HepG2 (cell line): ENCODE results near the gene SOWAHA. TPM values are rescaled to one million over a fixed set of nuclear protein-coding genes. Genes with fewer than 3 reads are reported as not detected.
"Not testable (repeated sequence)": the region's sequence is repeated elsewhere in the genome, so short reads cannot be mapped to it uniquely, and the experiment has no call there.

ENCODE experiments used
- ATAC-seq: fragments of 200-7000 bp; cut with Tn5 transposase; 3 replicates; pipeline ENCODE4 v1.9.1; 2020; ENCODE audit warnings: mild to moderate bottlenecking, moderate library complexity
- BruUV-seq: library from RNA; stranded (reverse); fragments of 400-500 nt; replicated peaks from 2 replicates; lab custom pipeline; 2021; lab: Mats Ljungman, UMichigan
- CTCF ChIA-PET: fragments of 300-600 bp; formaldehyde crosslinking; extraction: SDS; loops from one replicate; lab custom pipeline; 2021; ENCODE audit warnings: low total read pairs, inconsistent platforms, low intra/inter-chr PET ratio; lab: Yijun Ruan, JAX
- POLR2A ChIA-PET: fragments of 350-600 bp; sonication (Branson Sonifier 250); formaldehyde crosslinking; loops from one replicate; lab custom pipeline; 2020; ENCODE audit warnings: antibody characterized with exemption, inconsistent platforms; lab: Yijun Ruan, JAX
- DNase-seq: peaks from one replicate; pipeline ENCODE4 v3.0.0-alpha.2; 2015; ENCODE audit warnings: low spot score
- FAIRE-seq: peaks from 3 replicates; lab custom pipeline; 2011; peaks lifted over from hg19 to GRCh38; lab: Jason Lieb, UNC
- H2AFZ ChIP-seq: one replicate; pipeline ENCODE4 v1.6.1; 2011; ENCODE audit warnings: low read length, inconsistent platforms
- H3K27ac ChIP-seq: fragments of 300-600 bp; 3 replicates; pipeline ENCODE4 v1.8.0; 2011; ENCODE audit warnings: mixed run types, mild to moderate bottlenecking, mixed read lengths, low read length, inconsistent platforms; ENCODE audit not compliant: insufficient read depth; ENCODE audit errors: extremely low read length
- H3K27me3 ChIP-seq, 2 experiments: fragments of 200-600 bp in 1 of 2; 2 replicates in 1 of 2; 3 replicates in 1 of 2; pipeline versions ENCODE4 v1.6.0 to v1.8.0; 2011; ENCODE audit warnings: low read length in 2 of 2, mild to moderate bottlenecking in 2 of 2, moderate library complexity in 2 of 2, inconsistent platforms in 1 of 2; ENCODE audit not compliant: insufficient read depth in 2 of 2, control insufficient read depth in 1 of 2
- H3K36me3 ChIP-seq, 2 experiments: fragments of 200-600 bp in 1 of 2; replicated peaks in 1 of 2; 2 replicates in 1 of 2; 3 replicates in 1 of 2; pipeline versions ENCODE4 v1.5.1 to v1.8.0; 2011; ENCODE audit warnings: low read length in 2 of 2, inconsistent platforms in 1 of 2; ENCODE audit not compliant: insufficient read depth in 2 of 2, control insufficient read depth in 1 of 2
- H3K4me1 ChIP-seq: 2 replicates; pipeline ENCODE4 v1.5.1; 2012; ENCODE audit warnings: low read length, inconsistent platforms; ENCODE audit not compliant: insufficient read depth
- H3K4me2 ChIP-seq: 2 replicates; pipeline ENCODE4 v1.6.0; 2011; ENCODE audit warnings: low read depth, low read length, inconsistent platforms
- H3K4me3 ChIP-seq, 3 experiments: fragments of 200-600 bp in 1 of 3; sonication (generic), shearing (Covaris generic) in 1 of 3; replicated peaks in 1 of 3; 2 replicates each; pipeline ENCODE4 v1.5.1; 2011 to 2016; ENCODE audit warnings: low read length in 3 of 3, inconsistent platforms in 2 of 3, low read depth in 2 of 3, mild to moderate bottlenecking in 2 of 3, control low read depth in 1 of 3, mixed read lengths in 1 of 3; ENCODE audit not compliant: insufficient read depth in 1 of 3
- H3K79me2 ChIP-seq: one replicate; pipeline ENCODE4 v1.6.1; 2011; ENCODE audit warnings: low read length, inconsistent platforms; ENCODE audit not compliant: insufficient read depth
- H3K9ac ChIP-seq: 2 replicates; pipeline ENCODE4 v1.6.0; 2011; ENCODE audit warnings: mild to moderate bottlenecking, low read depth, low read length, inconsistent platforms; ENCODE audit not compliant: insufficient read depth
- H3K9me3 ChIP-seq: 2 replicates; pipeline ENCODE4 v1.5.1; 2012; ENCODE audit warnings: mild to moderate bottlenecking, low read length
- H4K20me1 ChIP-seq: 2 replicates; pipeline ENCODE4 v1.6.0; 2011; ENCODE audit warnings: inconsistent platforms, mild to moderate bottlenecking, low read length, moderate library complexity; ENCODE audit not compliant: insufficient read depth
- ADNP ChIP-seq: sonication (generic); formaldehyde crosslinking; IDR thresholded peaks from 2 replicates; pipeline ENCODE4 v1.4.0; 2020; ENCODE audit warnings: missing genetic modification reagents
- BCL3 ChIP-seq: sonication (generic); formaldehyde crosslinking; IDR thresholded peaks from 2 replicates; pipeline ENCODE4 v1.5.1; 2020; ENCODE audit warnings: mild to moderate bottlenecking, missing genetic modification reagents, moderate library complexity
- CBX1 ChIP-seq: IDR thresholded peaks from one replicate; pipeline ENCODE4 v1.6.1; 2016; ENCODE audit warnings: antibody characterized with exemption, low read depth
- DPF2 ChIP-seq: sonication (generic); formaldehyde crosslinking; IDR thresholded peaks from 2 replicates; pipeline ENCODE4 v1.4.0; 2020; ENCODE audit warnings: mild to moderate bottlenecking, low read depth, missing genetic modification reagents, borderline replicate concordance
- HDAC1 ChIP-seq: sonication (generic); formaldehyde crosslinking; IDR thresholded peaks from 2 replicates; pipeline ENCODE4 v1.5.1; 2020; ENCODE audit warnings: mild to moderate bottlenecking, missing genetic modification reagents
- KMT2A ChIP-seq: sonication (generic); formaldehyde crosslinking; IDR thresholded peaks from 2 replicates; pipeline ENCODE4 v1.4.0; 2020; ENCODE audit warnings: missing genetic modification reagents
- PHF20 ChIP-seq: sonication (generic); formaldehyde crosslinking; IDR thresholded peaks from 2 replicates; pipeline ENCODE4 v1.5.0; 2020; ENCODE audit warnings: mild to moderate bottlenecking, missing genetic modification reagents
- YEATS4 ChIP-seq: sonication (generic); formaldehyde crosslinking; IDR thresholded peaks from 2 replicates; pipeline ENCODE4 v1.4.0; 2020; ENCODE audit warnings: missing genetic modification reagents, borderline replicate concordance
- ZFY ChIP-seq: sonication (generic); formaldehyde crosslinking; IDR thresholded peaks from 2 replicates; pipeline ENCODE4 v1.4.0; 2020; ENCODE audit warnings: missing genetic modification reagents
- ZNF235 ChIP-seq: sonication (generic); formaldehyde crosslinking; IDR thresholded peaks from 2 replicates; pipeline ENCODE4 v1.8.1; 2023; ENCODE audit warnings: mild to moderate bottlenecking, missing genetic modification reagents, borderline replicate concordance
- ZNF350 ChIP-seq: sonication (generic); formaldehyde crosslinking; IDR thresholded peaks from 2 replicates; pipeline ENCODE4 v1.4.0; 2020; ENCODE audit warnings: mild to moderate bottlenecking, low read depth, missing genetic modification reagents, borderline replicate concordance
- ZNF670 ChIP-seq: sonication (generic); formaldehyde crosslinking; IDR thresholded peaks from 2 replicates; pipeline ENCODE4 v1.8.0; 2022; ENCODE audit warnings: mild to moderate bottlenecking, missing genetic modification reagents, borderline replicate concordance
- ZNF775 ChIP-seq: sonication (generic); formaldehyde crosslinking; IDR thresholded peaks from 2 replicates; pipeline ENCODE4 v1.4.0; 2020; ENCODE audit warnings: missing genetic modification reagents, mild to moderate bottlenecking, moderate library complexity, borderline replicate concordance
- WGBS: methylation state at CpG from one replicate; pipeline ENCODE4 v1.1.6; 2017; ENCODE audit warnings: low lambda C conversion rate; 5-methylcytosine and 5-hydroxymethylcytosine counted together
- in situ Hi-C: cut with HindIII; loops from 2 replicates; pipeline ENCODE4 v1.10.0; 2017; ENCODE audit warnings: low pct_unique_long_range_greater_than_20kb; ENCODE audit not compliant: extremely low pct_ligation_motif_present
- intact Hi-C: fragments of 100-400 bp; cut with micrococcal nuclease; formaldehyde crosslinking; loops from one replicate; pipeline ENCODE4 v1.10.0; 2022; ENCODE audit not compliant: unreplicated experiment
- polyA plus RNA-seq, 8 experiments: library from polyadenylated mRNA; depleted of rRNA in 3 of 8; stranded (reverse) in 7 of 8; unstranded in 1 of 8; fragments of >200 nt; fragmentation: Illumina TruSeq in 4 of 8; extraction: Trizol in 4 of 8; gene quantifications; 2 replicates each; pipeline versions ENCODE4 v1.2.1 to v1.2.3, GENCODE V29; 2011 to 2016; ENCODE audit warnings: low read depth in 4 of 8, missing spikeins in 1 of 8, mixed read lengths in 1 of 8; ENCODE audit not compliant: insufficient read depth in 1 of 8
- total RNA-seq, 5 experiments: library from RNA; depleted of rRNA; stranded (reverse); fragments of >200 nt; fragmentation: Illumina TruSeq; extraction: Trizol; gene quantifications; 2 replicates each; pipeline ENCODE4 v1.2.3, GENCODE V29; 2016; ENCODE audit warnings: low read depth in 1 of 5
- TF ChIP-seq, protein P1 (sequence below): sonication (generic); formaldehyde crosslinking; IDR thresholded peaks from one replicate; pipeline ENCODE4 v1.5.1; 2020; ENCODE audit warnings: mild to moderate bottlenecking, missing genetic modification reagents; ENCODE audit errors: not compliant biosample characterization

Gene SOWAHA
- total and polyA plus RNA-seq, 2 of the 13 experiments (the other 11 are each of a cell fraction or from before 2014, with no cell fraction given): 0.95 to 1.9 TPM

DNA sequence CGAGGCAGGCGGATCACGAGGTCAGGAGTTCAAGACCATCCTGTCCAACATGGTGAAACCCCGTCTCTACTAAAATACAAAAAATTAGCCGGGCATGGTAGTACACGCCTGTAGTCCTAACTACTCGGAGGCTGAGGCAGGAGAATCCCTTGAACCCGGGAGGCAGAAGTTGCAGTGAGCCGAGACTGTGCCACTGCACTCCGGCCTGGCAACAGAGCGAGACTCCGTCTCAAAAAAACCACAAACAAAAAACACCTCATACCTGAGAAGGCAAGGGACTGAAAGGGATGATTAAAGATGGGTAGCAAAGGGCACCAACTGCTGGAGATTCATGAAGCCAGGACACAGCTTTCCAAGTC lies 6.3 kb upstream of the SOWAHA start:
- ATAC-seq, DNase-seq, H3K36me3 ChIP-seq, H3K27me3 ChIP-seq, H2AFZ ChIP-seq, H4K20me1 ChIP-seq, FAIRE-seq, H3K9me3 ChIP-seq, in situ Hi-C loops: not testable (repeated sequence)
- ChIA-PET CTCF (interaction anchor here (0.8 to 2.6 kb wide), 3 partner anchors 13 to 76 kb away, joined by 4 to 54 read pairs (median 4); no protein-coding TSS in a partner anchor), POLR2A (interaction anchor here (0.8 to 5.8 kb wide), 24 partner anchors 8 to 245 kb away, joined by 3 to 176 read pairs (median 8); partner anchors contain the start of genes GDF9, HSPA4, IL4 and KIF3A)
- Histone ChIP-seq H3K9ac (peak overlapping the region; percentile 99), H3K27ac (peak overlapping the region; percentile 100), H3K4me1 (peaks cover 58% of the 10 kb centered on the region), H3K4me3 (peak overlapping the region; percentile 64 to 85 (median 82)), H3K4me2 (peak overlapping the region; percentile 99), H3K79me2 (peaks cover 12% of the 10 kb centered on the region)
- under 1% methylated on average over 12 of the region's 12 CpGs for WGBS
- intact Hi-C loops: loop anchor here (1.0 to 2.0 kb wide), 5 partner anchors 14 to 69 kb away; partner anchors contain the start of genes GDF9, KIF3A, SEPTIN8 and UQCRQ
- BruUV-seq: TSS peak; percentile 59
- TF ChIP-seq ADNP (CRISPR knock-in tag): peak; percentile 7; the same call in 1 of the 2 replicates
- peak; percentile 5; the same call in 1 of the 2 replicates for TF ChIP-seq ZNF350
- 0 out of 2 replicates have a peak, but pooled peaks have one; percentile 19 for TF ChIP-seq BCL3 (CRISPR knock-in tag)
- TF ChIP-seq ZFY (CRISPR knock-in tag): peak; percentile 29; the same call in 1 of the 2 replicates
- TF ChIP-seq KMT2A (CRISPR knock-in tag): peak; percentile 8; the same call in 1 of the 2 replicates
- 0 out of 2 replicates have a peak, but pooled peaks have one; percentile 38 for TF ChIP-seq YEATS4 (CRISPR knock-in tag)
- peak; percentile 52; the same call in 1 of the 2 replicates for TF ChIP-seq ZNF670 (CRISPR knock-in tag)
- peak; percentile 6; the same call in 1 of the 2 replicates for TF ChIP-seq ZNF775 (CRISPR knock-in tag)
- 0 out of 2 replicates have a peak, but pooled peaks have one; percentile 28 for TF ChIP-seq ZNF235 (CRISPR knock-in tag)
- TF ChIP-seq DPF2 (CRISPR knock-in tag): peak; percentile 6; the same call in 1 of the 2 replicates
- TF ChIP-seq PHF20 (CRISPR knock-in tag): 0 out of 2 replicates have a peak, but pooled peaks have one; percentile 4
- TF ChIP-seq, protein P1, sequence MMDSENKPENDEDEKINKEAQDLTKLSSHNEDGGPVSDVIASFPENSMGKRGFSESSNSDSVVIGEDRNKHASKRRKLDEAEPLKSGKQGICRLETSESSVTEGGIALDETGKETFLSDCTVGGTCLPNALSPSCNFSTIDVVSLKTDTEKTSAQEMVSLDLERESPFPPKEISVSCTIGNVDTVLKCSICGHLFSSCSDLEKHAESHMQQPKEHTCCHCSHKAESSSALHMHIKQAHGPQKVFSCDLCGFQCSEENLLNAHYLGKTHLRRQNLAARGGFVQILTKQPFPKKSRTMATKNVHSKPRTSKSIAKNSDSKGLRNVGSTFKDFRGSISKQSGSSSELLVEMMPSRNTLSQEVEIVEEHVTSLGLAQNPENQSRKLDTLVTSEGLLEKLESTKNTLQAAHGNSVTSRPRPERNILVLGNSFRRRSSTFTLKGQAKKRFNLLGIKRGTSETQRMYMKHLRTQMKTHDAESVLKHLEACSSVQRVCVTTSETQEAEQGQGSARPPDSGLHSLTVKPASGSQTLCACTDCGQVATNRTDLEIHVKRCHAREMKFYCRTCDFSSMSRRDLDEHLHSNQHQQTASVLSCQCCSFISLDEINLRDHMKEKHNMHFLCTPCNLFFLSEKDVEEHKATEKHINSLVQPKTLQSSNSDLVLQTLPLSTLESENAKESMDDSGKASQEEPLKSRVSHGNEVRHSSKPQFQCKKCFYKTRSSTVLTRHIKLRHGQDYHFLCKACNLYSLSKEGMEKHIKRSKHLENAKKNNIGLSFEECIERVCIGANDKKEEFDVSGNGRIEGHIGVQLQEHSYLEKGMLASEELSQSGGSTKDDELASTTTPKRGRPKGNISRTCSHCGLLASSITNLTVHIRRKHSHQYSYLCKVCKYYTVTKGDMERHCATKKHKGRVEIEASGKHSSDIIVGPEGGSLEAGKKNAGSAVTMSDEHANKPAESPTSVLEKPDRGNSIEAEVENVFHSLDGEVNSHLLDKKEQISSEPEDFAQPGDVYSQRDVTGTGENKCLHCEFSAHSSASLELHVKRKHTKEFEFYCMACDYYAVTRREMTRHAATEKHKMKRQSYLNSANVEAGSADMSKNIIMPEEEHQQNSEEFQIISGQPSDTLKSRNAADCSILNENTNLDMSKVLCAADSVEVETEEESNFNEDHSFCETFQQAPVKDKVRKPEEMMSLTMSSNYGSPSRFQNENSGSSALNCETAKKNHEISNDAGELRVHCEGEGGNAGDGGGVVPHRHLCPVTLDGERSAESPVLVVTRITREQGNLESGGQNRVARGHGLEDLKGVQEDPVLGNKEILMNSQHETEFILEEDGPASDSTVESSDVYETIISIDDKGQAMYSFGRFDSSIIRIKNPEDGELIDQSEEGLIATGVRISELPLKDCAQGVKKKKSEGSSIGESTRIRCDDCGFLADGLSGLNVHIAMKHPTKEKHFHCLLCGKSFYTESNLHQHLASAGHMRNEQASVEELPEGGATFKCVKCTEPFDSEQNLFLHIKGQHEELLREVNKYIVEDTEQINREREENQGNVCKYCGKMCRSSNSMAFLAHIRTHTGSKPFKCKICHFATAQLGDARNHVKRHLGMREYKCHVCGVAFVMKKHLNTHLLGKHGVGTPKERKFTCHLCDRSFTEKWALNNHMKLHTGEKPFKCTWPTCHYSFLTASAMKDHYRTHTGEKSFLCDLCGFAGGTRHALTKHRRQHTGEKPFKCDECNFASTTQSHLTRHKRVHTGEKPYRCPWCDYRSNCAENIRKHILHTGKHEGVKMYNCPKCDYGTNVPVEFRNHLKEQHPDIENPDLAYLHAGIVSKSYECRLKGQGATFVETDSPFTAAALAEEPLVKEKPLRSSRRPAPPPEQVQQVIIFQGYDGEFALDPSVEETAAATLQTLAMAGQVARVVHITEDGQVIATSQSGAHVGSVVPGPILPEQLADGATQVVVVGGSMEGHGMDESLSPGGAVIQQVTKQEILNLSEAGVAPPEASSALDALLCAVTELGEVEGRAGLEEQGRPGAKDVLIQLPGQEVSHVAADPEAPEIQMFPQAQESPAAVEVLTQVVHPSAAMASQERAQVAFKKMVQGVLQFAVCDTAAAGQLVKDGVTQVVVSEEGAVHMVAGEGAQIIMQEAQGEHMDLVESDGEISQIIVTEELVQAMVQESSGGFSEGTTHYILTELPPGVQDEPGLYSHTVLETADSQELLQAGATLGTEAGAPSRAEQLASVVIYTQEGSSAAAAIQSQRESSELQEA (CRISPR knock-in tag): peak; percentile 19
- TF ChIP-seq HDAC1 (CRISPR knock-in tag): peak; percentile 11; the same call in 1 of the 2 replicates
- peak; percentile 46 for TF ChIP-seq CBX1
